ENCODE data around the gene NUCB2.

Gene NUCB2

GRCh38 chr11:17379383-17380180 lies 103.0 kb downstream of the NUCB2 start:
- no peak for DNase-seq (ENCODE audit: low read depth in 2 of 2, low spot score in 1 of 2)

GRCh38 chr11:17381156-17381555 lies 104.6 kb downstream of the NUCB2 start:
- DNase-seq (ENCODE audit: low read depth in 2 of 2, low spot score in 1 of 2), result no peak
